ENCODE data around the gene PHGDH. TPM values are rescaled to one million over a fixed set of nuclear protein-coding genes. Genes with fewer than 3 reads are reported as not detected.
"Not testable (repeated sequence)": the region's sequence is repeated elsewhere in the genome, so short reads cannot be mapped to it uniquely, and the experiment has no call there.

The PHGDH gene
- total RNA-seq, 1 experiment from 2014 or later, result 499 TPM

GRCh38 chr1:119702384-119702783 lies 9.3 kb upstream of the PHGDH start:
- DNase-seq (ENCODE audit: low spot score), result no peak
- BruUV-seq (replicated peaks), result no TSS peak
- CTCF ChIA-PET, result no interaction called here
- Histone ChIP-seq H3K36me3 (ENCODE audit: insufficient read depth, low read length, poor library complexity, severe bottlenecking) (no peaks in the 10 kb centered on the region), H3K27me3 (replicated peaks; ENCODE audit: insufficient read depth, low read depth, low read length, poor library complexity) (no peaks in the 10 kb centered on the region), H3K27ac (ENCODE audit: low read depth, low read length, poor library complexity, severe bottlenecking) (no peak overlapping the region), H3K9me3 (ENCODE audit: low read depth, low read length, poor library complexity, severe bottlenecking) (peaks cover 10% of the 10 kb centered on the region), H3K4me3 (ENCODE audit: low read depth, low read length, poor library complexity, severe bottlenecking) (no peak overlapping the region), H3K4me1 (ENCODE audit: insufficient read depth, low read length, poor library complexity, severe bottlenecking) (no peaks in the 10 kb centered on the region)
- TF ChIP-seq, protein P1, sequence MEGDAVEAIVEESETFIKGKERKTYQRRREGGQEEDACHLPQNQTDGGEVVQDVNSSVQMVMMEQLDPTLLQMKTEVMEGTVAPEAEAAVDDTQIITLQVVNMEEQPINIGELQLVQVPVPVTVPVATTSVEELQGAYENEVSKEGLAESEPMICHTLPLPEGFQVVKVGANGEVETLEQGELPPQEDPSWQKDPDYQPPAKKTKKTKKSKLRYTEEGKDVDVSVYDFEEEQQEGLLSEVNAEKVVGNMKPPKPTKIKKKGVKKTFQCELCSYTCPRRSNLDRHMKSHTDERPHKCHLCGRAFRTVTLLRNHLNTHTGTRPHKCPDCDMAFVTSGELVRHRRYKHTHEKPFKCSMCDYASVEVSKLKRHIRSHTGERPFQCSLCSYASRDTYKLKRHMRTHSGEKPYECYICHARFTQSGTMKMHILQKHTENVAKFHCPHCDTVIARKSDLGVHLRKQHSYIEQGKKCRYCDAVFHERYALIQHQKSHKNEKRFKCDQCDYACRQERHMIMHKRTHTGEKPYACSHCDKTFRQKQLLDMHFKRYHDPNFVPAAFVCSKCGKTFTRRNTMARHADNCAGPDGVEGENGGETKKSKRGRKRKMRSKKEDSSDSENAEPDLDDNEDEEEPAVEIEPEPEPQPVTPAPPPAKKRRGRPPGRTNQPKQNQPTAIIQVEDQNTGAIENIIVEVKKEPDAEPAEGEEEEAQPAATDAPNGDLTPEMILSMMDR (conservative IDR thresholded peaks at IDR 0.05; ENCODE audit: low read depth, low read length), result no peak
- TF ChIP-seq EZH2 (IDR thresholded peaks at IDR 0.05; ENCODE audit: borderline replicate concordance, low read depth, low read length, poor library complexity, severe bottlenecking), result no peak
- intact Hi-C loops (cut with micrococcal nuclease; ENCODE audit: unreplicated experiment), result no loop called here
- POLR2A ChIA-PET (ENCODE audit: low non-redundant PET), result no interaction called here

DNA sequence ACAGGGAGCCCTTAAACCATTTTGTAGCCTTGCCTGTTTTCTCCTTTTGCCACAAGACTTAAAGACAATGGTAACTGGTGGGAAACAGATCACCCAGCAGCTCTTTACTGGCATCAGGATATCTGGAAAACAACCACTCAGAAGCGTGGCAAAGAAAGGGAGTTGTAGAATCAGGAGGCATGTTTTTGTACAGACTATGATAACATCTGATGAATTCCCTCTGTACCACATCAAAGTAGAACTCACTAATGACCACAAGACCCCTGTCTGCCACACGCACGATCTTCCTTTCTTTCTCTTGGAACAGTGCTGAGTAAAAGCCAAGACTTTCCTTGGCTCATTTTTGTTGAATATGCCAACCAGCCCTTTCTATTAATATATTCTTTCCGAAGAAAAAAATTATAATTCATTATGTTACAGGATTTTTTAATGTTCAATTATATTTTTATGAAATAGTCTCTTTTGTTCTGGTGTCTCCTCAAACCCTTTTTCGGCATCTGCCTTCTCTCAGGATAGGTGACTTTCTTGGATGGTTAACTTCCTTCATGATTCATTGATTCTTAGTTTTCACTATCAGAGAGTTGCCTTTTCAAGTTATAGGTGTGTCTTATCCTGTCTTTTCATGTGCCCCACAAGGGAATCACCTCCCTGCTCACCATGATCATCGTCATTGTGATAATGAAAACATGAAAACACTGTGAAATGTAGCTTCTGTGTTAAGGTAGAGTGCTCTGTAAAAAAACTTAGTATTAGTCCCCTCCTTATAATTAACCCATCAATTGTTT lies 7.9 kb upstream of the PHGDH start:
- no TSS peak for BruUV-seq (replicated peaks)
- no peaks in the 10 kb centered on the region for H3K27me3 ChIP-seq (replicated peaks; ENCODE audit: insufficient read depth, low read depth, low read length, poor library complexity)
- H3K4me3 ChIP-seq (ENCODE audit: low read depth, low read length, poor library complexity, severe bottlenecking), result no peak overlapping the region
- H3K36me3 ChIP-seq (ENCODE audit: insufficient read depth, low read length, poor library complexity, severe bottlenecking), result no peaks in the 10 kb centered on the region
- no peak for TF ChIP-seq EZH2 (IDR thresholded peaks at IDR 0.05; ENCODE audit: borderline replicate concordance, low read depth, low read length, poor library complexity, severe bottlenecking)
- TF ChIP-seq, protein P1 (conservative IDR thresholded peaks at IDR 0.05; ENCODE audit: low read depth, low read length), result no peak
- peaks cover 10% of the 10 kb centered on the region for H3K9me3 ChIP-seq (ENCODE audit: low read depth, low read length, poor library complexity, severe bottlenecking)
- H3K27ac ChIP-seq (ENCODE audit: low read depth, low read length, poor library complexity, severe bottlenecking), result no peak overlapping the region
- intact Hi-C loops (cut with micrococcal nuclease; ENCODE audit: unreplicated experiment), result no loop called here
- DNase-seq (ENCODE audit: low spot score), result no peak
- ChIA-PET POLR2A (ENCODE audit: low non-redundant PET) (no interaction called here), CTCF (no interaction called here)
- H3K4me1 ChIP-seq (ENCODE audit: insufficient read depth, low read length, poor library complexity, severe bottlenecking), result no peaks in the 10 kb centered on the region

DNA sequence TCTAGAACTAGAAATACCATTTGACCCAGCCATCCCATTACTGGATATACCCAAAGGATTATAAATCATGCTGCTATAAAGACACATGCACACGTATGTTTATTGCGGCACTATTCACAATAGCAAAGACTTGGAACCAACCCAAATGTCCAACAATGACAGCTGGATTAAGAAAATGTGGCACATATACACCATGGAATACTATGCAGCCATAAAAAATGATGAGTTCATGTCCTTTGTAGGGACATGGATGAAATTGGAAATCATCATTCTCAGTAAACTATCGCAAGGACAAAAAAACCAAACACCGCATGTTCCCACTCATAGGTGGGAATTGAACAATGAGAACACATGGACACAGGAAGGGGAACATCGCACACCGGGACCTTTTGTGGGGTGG lies 5.1 kb upstream of the PHGDH start:
- H3K4me3 ChIP-seq (ENCODE audit: low read depth, low read length, poor library complexity, severe bottlenecking); DNase-seq (ENCODE audit: low spot score); CTCF ChIA-PET; POLR2A ChIA-PET (ENCODE audit: low non-redundant PET); H3K27ac ChIP-seq (ENCODE audit: low read depth, low read length, poor library complexity, severe bottlenecking); intact Hi-C loops (cut with micrococcal nuclease; ENCODE audit: unreplicated experiment); BruUV-seq (replicated peaks); H3K9me3 ChIP-seq (ENCODE audit: low read depth, low read length, poor library complexity, severe bottlenecking); H3K27me3 ChIP-seq (replicated peaks; ENCODE audit: insufficient read depth, low read depth, low read length, poor library complexity); H3K36me3 ChIP-seq (ENCODE audit: insufficient read depth, low read length, poor library complexity, severe bottlenecking): not testable (repeated sequence)
- H3K4me1 ChIP-seq (ENCODE audit: insufficient read depth, low read length, poor library complexity, severe bottlenecking), result peaks cover 11% of the 10 kb centered on the region

GRCh38 chr1:119711356-119711803 lies 354 bp upstream of the PHGDH start:
- H3K27me3 ChIP-seq (replicated peaks; ENCODE audit: insufficient read depth, low read depth, low read length, poor library complexity); CTCF ChIA-PET; BruUV-seq (replicated peaks); H3K9me3 ChIP-seq (ENCODE audit: low read depth, low read length, poor library complexity, severe bottlenecking); intact Hi-C loops (cut with micrococcal nuclease; ENCODE audit: unreplicated experiment); DNase-seq (ENCODE audit: low spot score); H3K27ac ChIP-seq (ENCODE audit: low read depth, low read length, poor library complexity, severe bottlenecking): not testable (repeated sequence)
- H3K4me3 ChIP-seq (ENCODE audit: low read depth, low read length, poor library complexity, severe bottlenecking), result peak overlapping the region; percentile 83
- POLR2A ChIA-PET (ENCODE audit: low non-redundant PET), result interaction anchor here (1.9 kb wide), 1 partner anchor 37 kb away, joined by 10 read pairs; no protein-coding TSS in a partner anchor
- H3K4me1 ChIP-seq (ENCODE audit: insufficient read depth, low read length, poor library complexity, severe bottlenecking), result peaks cover 35% of the 10 kb centered on the region
- peaks cover 21% of the 10 kb centered on the region for H3K36me3 ChIP-seq (ENCODE audit: insufficient read depth, low read length, poor library complexity, severe bottlenecking)

All from A673 (cell line).